ENCODE results near the gene ANKRD33B.

ANKRD33B gene

DNA sequence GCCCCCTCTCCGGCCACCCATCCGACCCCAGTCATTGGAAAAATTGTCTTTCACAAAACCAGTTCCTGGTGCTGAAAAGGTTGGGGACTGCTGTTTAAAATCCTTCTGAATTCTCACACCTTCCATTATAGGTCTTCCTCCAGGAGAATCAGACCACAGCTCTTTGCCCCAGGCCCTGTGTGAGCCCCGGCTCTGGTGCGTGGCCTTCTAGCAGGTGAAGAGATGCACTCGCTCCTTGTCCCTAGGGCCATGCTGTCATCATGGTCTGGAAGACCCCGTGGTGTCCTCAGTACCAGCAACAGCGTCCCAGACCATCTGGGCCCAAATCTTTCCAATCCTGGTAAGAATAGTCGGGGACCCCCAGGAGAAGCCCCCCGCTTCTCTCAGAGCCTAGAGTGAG is 101.9 kb downstream of the ANKRD33B start:
- H3K9me3 ChIP-seq (ENCODE audit: control insufficient read depth, insufficient read depth, low read length): no peaks in the 10 kb centered on the region
- H3K9ac ChIP-seq (ENCODE audit: low read depth, low read length): no peak overlapping the region
- H3K36me3 ChIP-seq (ENCODE audit: insufficient read depth, low read length): no peaks in the 10 kb centered on the region
- peaks cover 6% of the 10 kb centered on the region; the same call in 1 of the 2 replicates for H3K4me1 ChIP-seq (ENCODE audit: insufficient read depth, low read length)

DNA sequence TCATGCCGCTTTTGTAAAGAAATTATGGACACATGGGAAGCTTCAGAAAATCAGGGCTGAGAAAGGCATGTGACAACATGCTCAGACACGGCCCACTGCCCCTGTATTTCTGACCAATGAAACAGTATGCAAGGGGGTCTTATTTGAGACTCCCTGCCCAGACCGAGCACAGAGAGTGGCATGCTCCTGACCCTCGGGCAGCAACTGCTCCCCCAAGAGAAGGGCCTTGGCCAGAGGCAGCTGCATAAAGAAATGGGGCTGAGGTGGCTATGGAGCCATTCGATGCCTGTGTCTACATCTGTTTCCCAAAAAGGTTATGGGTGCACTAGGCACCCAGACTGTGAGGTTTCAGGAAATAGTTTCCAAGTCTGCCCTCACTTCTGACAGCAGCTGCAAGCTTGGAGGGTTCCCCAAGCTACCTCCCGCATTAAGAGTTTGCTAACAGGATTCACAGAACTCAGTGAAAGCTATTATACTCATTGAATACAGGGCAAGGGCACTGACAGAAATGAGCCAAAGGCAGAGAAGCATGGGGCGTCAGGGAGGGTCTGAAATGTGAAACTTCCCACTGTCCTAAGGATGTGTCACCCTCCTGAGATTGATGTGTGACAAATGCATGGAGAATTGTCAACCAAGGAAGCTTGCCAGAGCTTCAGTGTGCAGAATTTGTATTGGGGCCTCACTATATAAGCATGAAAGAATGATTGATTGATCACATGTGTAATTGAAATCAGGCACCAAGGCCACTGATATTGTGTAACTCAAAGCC is 102.8 kb downstream of the ANKRD33B start:
- H3K9ac ChIP-seq (ENCODE audit: low read depth, low read length): no peak overlapping the region
- no peaks in the 10 kb centered on the region for H3K9me3 ChIP-seq (ENCODE audit: control insufficient read depth, insufficient read depth, low read length)
- H3K4me1 ChIP-seq (ENCODE audit: insufficient read depth, low read length): peaks cover 6% of the 10 kb centered on the region; the same call in 1 of the 2 replicates
- H3K36me3 ChIP-seq (ENCODE audit: insufficient read depth, low read length): no peaks in the 10 kb centered on the region

DNA sequence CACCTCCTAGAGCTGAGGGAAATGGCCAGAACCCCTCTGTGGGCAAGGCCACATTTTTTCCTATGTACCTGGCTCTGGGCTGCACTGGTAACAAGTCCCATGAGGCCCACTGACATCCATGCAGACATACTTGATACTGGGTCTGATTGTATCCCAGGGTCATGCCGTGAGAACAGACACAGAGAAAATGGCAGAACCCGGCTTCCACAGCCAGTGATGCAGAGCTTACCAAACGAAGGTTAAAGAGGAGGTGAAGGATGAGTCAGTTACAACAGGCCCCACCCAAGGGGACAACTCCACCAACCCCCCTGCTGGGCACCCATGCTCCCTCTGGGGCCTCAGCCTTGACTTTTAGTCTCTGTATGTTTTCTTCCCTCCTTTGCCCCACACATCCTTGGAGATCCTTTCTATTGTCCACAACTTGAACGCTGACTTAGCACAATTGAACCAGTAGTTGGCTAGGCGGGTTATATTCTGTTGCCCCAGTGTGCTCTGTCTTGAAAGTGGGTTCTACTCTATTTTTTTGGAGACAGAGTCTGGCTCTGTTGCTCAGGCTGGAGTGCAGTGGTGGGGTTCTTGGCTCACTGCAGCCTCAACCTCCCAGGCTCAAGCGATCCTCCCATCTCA is 103.7 kb downstream of the ANKRD33B start:
- no peaks in the 10 kb centered on the region for H3K36me3 ChIP-seq (ENCODE audit: insufficient read depth, low read length)
- no peak overlapping the region for H3K9ac ChIP-seq (ENCODE audit: low read depth, low read length)
- H3K4me1 ChIP-seq (ENCODE audit: insufficient read depth, low read length): peaks cover 6% of the 10 kb centered on the region; the same call in 1 of the 2 replicates
- no peaks in the 10 kb centered on the region for H3K9me3 ChIP-seq (ENCODE audit: control insufficient read depth, insufficient read depth, low read length)

DNA sequence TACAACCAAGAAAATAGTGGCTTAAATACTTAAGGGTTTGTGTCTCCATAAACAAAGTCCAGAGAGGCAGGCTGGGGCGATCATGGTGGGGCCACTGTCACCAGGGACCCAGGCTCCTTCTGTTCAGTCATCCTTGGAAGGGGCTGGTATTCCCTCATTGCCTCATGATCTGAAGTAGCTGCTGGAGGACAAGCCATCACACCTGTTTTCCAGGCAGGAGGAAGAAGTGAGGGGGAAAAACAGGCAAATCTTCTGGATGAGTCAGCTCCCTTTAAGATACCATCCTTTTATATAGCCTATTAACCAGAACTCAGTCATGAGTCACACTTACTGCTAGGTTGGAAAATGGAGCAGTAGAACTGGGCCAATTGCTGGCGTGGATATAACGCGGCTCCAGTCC is 104.8 kb downstream of the ANKRD33B start:
- H3K9me3 ChIP-seq (ENCODE audit: control insufficient read depth, insufficient read depth, low read length): no peaks in the 10 kb centered on the region
- no peak overlapping the region for H3K9ac ChIP-seq (ENCODE audit: low read depth, low read length)
- H3K36me3 ChIP-seq (ENCODE audit: insufficient read depth, low read length): no peaks in the 10 kb centered on the region
- H3K4me1 ChIP-seq (ENCODE audit: insufficient read depth, low read length): peaks cover 2% of the 10 kb centered on the region; the same call in 1 of the 2 replicates

- no peak overlapping the region for H3K9ac ChIP-seq (ENCODE audit: low read depth, low read length)
- no peaks in the 10 kb centered on the region for H3K9me3 ChIP-seq (ENCODE audit: control insufficient read depth, insufficient read depth, low read length)
- no peaks in the 10 kb centered on the region for H3K4me1 ChIP-seq (ENCODE audit: insufficient read depth, low read length)
- H3K36me3 ChIP-seq (ENCODE audit: insufficient read depth, low read length): no peaks in the 10 kb centered on the region
Measured at GRCh38 chr5:10669983-10670382, 106.1 kb downstream of the ANKRD33B start.

- Histone ChIP-seq H3K4me1 (ENCODE audit: insufficient read depth, low read length) (no peaks in the 10 kb centered on the region), H3K9ac (ENCODE audit: low read depth, low read length) (no peak overlapping the region), H3K9me3 (ENCODE audit: control insufficient read depth, insufficient read depth, low read length) (no peaks in the 10 kb centered on the region)
Measured at GRCh38 chr5:10671041-10672008, 107.5 kb downstream of the ANKRD33B start.

DNA sequence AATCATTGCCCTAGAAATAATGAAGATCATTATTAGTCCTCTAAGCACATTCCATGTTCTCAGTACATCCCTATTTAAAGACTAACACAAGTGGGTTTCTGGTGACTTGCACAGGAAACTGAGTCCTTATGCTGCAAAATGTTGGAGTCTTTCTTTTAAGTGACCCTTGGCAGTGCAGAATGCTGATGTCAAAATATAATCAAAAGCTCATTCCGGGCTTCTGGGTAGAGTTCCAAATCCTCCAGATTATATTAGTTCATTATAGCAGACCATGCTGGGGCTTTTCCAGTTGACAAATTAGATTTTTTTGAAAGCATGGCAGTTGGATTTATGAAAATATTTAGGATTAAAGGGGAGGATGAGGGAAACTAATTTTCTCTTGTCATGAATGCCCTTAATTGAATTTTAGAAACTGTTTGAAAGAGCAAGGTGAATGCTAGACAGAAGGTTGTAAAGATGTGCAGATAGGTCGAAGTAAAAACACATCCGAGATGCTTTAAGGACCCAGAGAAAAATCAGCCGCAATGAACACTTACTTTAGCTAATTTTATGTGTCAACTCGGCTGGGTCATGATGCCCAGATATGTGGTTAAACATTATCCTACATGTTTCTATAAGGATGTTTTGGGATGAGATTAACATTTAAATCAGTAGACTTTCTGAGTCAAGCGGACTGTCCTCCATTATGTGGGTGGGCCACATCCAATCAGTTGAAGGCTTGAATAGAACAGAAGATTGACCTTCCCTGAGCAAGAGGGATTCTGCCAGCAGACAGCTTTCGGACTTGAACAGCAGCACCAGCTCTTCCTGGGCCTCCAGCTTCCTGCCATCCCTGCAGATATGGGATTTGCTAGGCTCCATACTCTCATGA is 108.5 kb downstream of the ANKRD33B start:
- Histone ChIP-seq H3K9me3 (ENCODE audit: control insufficient read depth, insufficient read depth, low read length) (no peaks in the 10 kb centered on the region), H3K36me3 (ENCODE audit: insufficient read depth, low read length) (no peaks in the 10 kb centered on the region), H3K4me1 (ENCODE audit: insufficient read depth, low read length) (no peaks in the 10 kb centered on the region), H3K9ac (ENCODE audit: low read depth, low read length) (no peak overlapping the region)

More at GRCh38 chr5:10671041-10672008, 107.5 kb downstream of the ANKRD33B start:
- no peaks in the 10 kb centered on the region for H3K36me3 ChIP-seq (ENCODE audit: insufficient read depth, low read length)

DNA sequence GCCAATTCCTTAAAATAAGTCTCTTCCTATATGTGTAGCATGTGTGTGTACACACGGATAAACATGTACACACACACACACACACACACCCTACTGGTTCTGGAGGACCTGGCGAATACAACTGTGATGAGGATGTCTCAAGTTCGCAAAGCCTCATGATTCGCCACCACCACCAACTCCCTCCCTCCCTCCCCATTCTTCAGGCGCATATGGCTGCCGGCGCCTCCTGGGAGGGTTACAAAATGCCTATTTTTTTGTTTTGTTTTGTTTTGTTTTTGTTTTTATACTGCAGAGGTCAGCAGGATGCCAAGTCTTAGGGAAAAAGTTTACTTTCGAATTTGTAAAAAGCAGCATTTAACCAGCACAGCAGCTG is 109.1 kb downstream of the ANKRD33B start:
- no peaks in the 10 kb centered on the region for H3K36me3 ChIP-seq (ENCODE audit: insufficient read depth, low read length)
- no peaks in the 10 kb centered on the region for H3K4me1 ChIP-seq (ENCODE audit: insufficient read depth, low read length)
- H3K9ac ChIP-seq (ENCODE audit: low read depth, low read length): no peak overlapping the region
- H3K9me3 ChIP-seq (ENCODE audit: control insufficient read depth, insufficient read depth, low read length): no peaks in the 10 kb centered on the region

- H3K4me1 ChIP-seq (ENCODE audit: insufficient read depth, low read length): no peaks in the 10 kb centered on the region
- H3K9ac ChIP-seq (ENCODE audit: low read depth, low read length): no peak overlapping the region
- H3K36me3 ChIP-seq (ENCODE audit: insufficient read depth, low read length): no peaks in the 10 kb centered on the region
- H3K9me3 ChIP-seq (ENCODE audit: control insufficient read depth, insufficient read depth, low read length): no peaks in the 10 kb centered on the region
Measured at GRCh38 chr5:10673407-10673806, 109.5 kb downstream of the ANKRD33B start.

- H3K9ac ChIP-seq (ENCODE audit: low read depth, low read length): no peak overlapping the region
- H3K36me3 ChIP-seq (ENCODE audit: insufficient read depth, low read length): no peaks in the 10 kb centered on the region
- H3K4me1 ChIP-seq (ENCODE audit: insufficient read depth, low read length): no peaks in the 10 kb centered on the region
- no peaks in the 10 kb centered on the region for H3K9me3 ChIP-seq (ENCODE audit: control insufficient read depth, insufficient read depth, low read length)
Measured at GRCh38 chr5:10674096-10674495, 110.2 kb downstream of the ANKRD33B start.

- H3K9ac ChIP-seq (ENCODE audit: low read depth, low read length): no peak overlapping the region
- H3K4me1 ChIP-seq (ENCODE audit: insufficient read depth, low read length): no peaks in the 10 kb centered on the region
- H3K36me3 ChIP-seq (ENCODE audit: insufficient read depth, low read length): peaks cover 3% of the 10 kb centered on the region; the same call in 1 of the 2 replicates
- H3K9me3 ChIP-seq (ENCODE audit: control insufficient read depth, insufficient read depth, low read length): no peaks in the 10 kb centered on the region
Measured at GRCh38 chr5:10674582-10674981, 110.7 kb downstream of the ANKRD33B start.

GRCh38 chr5:10675177-10675700 is 111.4 kb downstream of the ANKRD33B start:
- Histone ChIP-seq H3K9ac (ENCODE audit: low read depth, low read length) (no peak overlapping the region), H3K4me1 (ENCODE audit: insufficient read depth, low read length) (no peaks in the 10 kb centered on the region), H3K36me3 (ENCODE audit: insufficient read depth, low read length) (peaks cover 4% of the 10 kb centered on the region; the same call in 1 of the 2 replicates), H3K9me3 (ENCODE audit: control insufficient read depth, insufficient read depth, low read length) (no peaks in the 10 kb centered on the region)

DNA sequence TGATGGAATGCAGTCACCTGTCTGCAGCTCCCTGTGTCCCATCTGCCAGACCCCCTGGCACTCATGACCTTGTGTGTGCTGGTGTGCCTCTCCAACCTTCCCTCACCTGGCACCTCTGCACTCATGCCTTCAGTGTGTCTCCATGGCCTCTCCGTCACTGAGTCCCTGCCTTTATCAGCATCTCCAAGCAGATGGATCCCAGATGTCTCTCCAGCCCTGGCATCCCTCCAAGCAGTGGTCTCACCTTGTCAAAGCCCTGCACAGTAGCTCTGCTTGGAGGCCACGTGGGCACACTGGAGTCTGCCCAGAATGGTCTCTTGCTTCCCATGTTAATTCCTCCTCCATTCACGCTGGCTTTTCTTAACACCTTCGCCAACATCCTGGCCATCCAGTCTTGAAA is 112.4 kb downstream of the ANKRD33B start:
- peaks cover 4% of the 10 kb centered on the region; the same call in 1 of the 2 replicates for H3K36me3 ChIP-seq (ENCODE audit: insufficient read depth, low read length)
- no peaks in the 10 kb centered on the region for H3K9me3 ChIP-seq (ENCODE audit: control insufficient read depth, insufficient read depth, low read length)
- no peak overlapping the region for H3K9ac ChIP-seq (ENCODE audit: low read depth, low read length)
- H3K4me1 ChIP-seq (ENCODE audit: insufficient read depth, low read length): no peaks in the 10 kb centered on the region

Data from ES-I3 (cell line).